GM12878 (cell line): ENCODE measurements around the gene EMILIN3. TPM values are rescaled to one million over a fixed set of nuclear protein-coding genes. Genes with fewer than 3 reads are reported as not detected.

Experiments used
- ATAC-seq: fragments of 200-7000 bp; cut with Tn5 transposase; 3 replicates; pipeline ENCODE4 v1.9.1; 2020; ENCODE audit warnings: mild to moderate bottlenecking, moderate library complexity
- BruUV-seq: library from RNA; stranded (reverse); fragments of 400-500 nt; replicated peaks from 2 replicates; lab custom pipeline; 2021; lab: Mats Ljungman, UMichigan
- CTCF ChIA-PET: fragments of 300-600 bp; sonication (Branson Sonifier 250); formaldehyde crosslinking; extraction: SDS; loops from one replicate; lab custom pipeline; 2021; ENCODE audit warnings: inconsistent platforms; lab: Yijun Ruan, JAX
- POLR2A ChIA-PET: fragments of 350-600 bp; formaldehyde crosslinking; extraction: SDS; loops from one replicate; lab custom pipeline; 2021; ENCODE audit warnings: inconsistent platforms; lab: Charles Lee
- RAD21 ChIA-PET: fragments of 300-600 bp; sonication (Branson Sonifier 250); formaldehyde crosslinking; loops from one replicate; lab custom pipeline; 2023; ENCODE audit warnings: antibody characterized with exemption; ENCODE audit not compliant: unreplicated experiment; lab: Charles Lee
- SMC1A ChIA-PET: fragments of 300-600 bp; sonication (Branson Sonifier 250); formaldehyde crosslinking; loops from one replicate; lab custom pipeline; 2023; ENCODE audit not compliant: unreplicated experiment, uncharacterized antibody; lab: Charles Lee
- DNase-seq: peaks from one replicate; pipeline ENCODE4 v3.0.0-alpha.2; 2011; ENCODE audit warnings: low read depth, low spot score
- FAIRE-seq: peaks from 3 replicates; lab custom pipeline; 2011; peaks lifted over from hg19 to GRCh38; lab: Jason Lieb, UNC
- H2AFZ ChIP-seq: 2 replicates; pipeline ENCODE4 v1.6.0; 2011; ENCODE audit warnings: low read depth, low read length, control low read depth; ENCODE audit not compliant: control insufficient read depth
- H3K27ac ChIP-seq: 2 replicates; pipeline ENCODE4 v1.5.1; 2011; ENCODE audit warnings: control low read depth; ENCODE audit not compliant: control insufficient read depth, insufficient read depth
- H3K27me3 ChIP-seq, 2 experiments: replicated peaks in 1 of 2; 2 replicates each; pipeline versions ENCODE4 v1.6.0 to v1.6.1; 2011; ENCODE audit warnings: low read length in 1 of 2; ENCODE audit not compliant: control insufficient read depth in 2 of 2, insufficient read depth in 2 of 2
- H3K36me3 ChIP-seq, 2 experiments: 2 replicates each; pipeline ENCODE4 v1.5.1; 2011; ENCODE audit warnings: low read length in 1 of 2; ENCODE audit not compliant: control insufficient read depth in 2 of 2, insufficient read depth in 2 of 2
- H3K4me1 ChIP-seq: 2 replicates; pipeline ENCODE4 v1.6.1; 2011; ENCODE audit warnings: mild to moderate bottlenecking, low read length, moderate library complexity, mixed read lengths; ENCODE audit not compliant: control insufficient read depth, insufficient read depth
- H3K4me2 ChIP-seq: 2 replicates; pipeline ENCODE4 v1.6.0; 2011; ENCODE audit warnings: control low read depth; ENCODE audit not compliant: control insufficient read depth, insufficient read depth
- H3K4me3 ChIP-seq: fragments of 200-600 bp; sonication (generic); 2 replicates; pipeline ENCODE4 v1.5.1; 2016
- H3K79me2 ChIP-seq: 2 replicates; pipeline ENCODE4 v1.6.0; 2011; ENCODE audit warnings: low read length; ENCODE audit not compliant: control insufficient read depth, insufficient read depth
- H3K9ac ChIP-seq: 2 replicates; pipeline ENCODE4 v1.8.0; 2011; ENCODE audit warnings: low read length, control low read depth, mixed read lengths; ENCODE audit not compliant: control insufficient read depth, insufficient read depth
- H3K9me3 ChIP-seq: replicated peaks from 3 replicates; pipeline ENCODE4 v1.5.1; 2011; ENCODE audit warnings: mild to moderate bottlenecking, low read length; ENCODE audit not compliant: control insufficient read depth, insufficient read depth
- H4K20me1 ChIP-seq: 2 replicates; pipeline ENCODE4 v1.6.0; 2011; ENCODE audit not compliant: control insufficient read depth, insufficient read depth
- BCLAF1 ChIP-seq: fragments of 450-650 bp; IDR thresholded peaks from 2 replicates; pipeline ENCODE4 v1.6.1; 2017; ENCODE audit warnings: antibody characterized with exemption, mild to moderate bottlenecking, moderate library complexity
- CHD4 ChIP-seq: fragments of 200-600 bp; sonication (generic); IDR thresholded peaks from 2 replicates; pipeline ENCODE4 v1.6.1; 2016; ENCODE audit warnings: mild to moderate bottlenecking
- E2F4 ChIP-seq: IDR thresholded peaks from 2 replicates; pipeline ENCODE4 v1.6.1; 2012; ENCODE audit warnings: low read depth, low read length, improper control_type of control experiment
- IRF3 ChIP-seq: fragments of 450-650 bp; IDR thresholded peaks from 2 replicates; pipeline ENCODE4 v1.6.1; 2014; ENCODE audit warnings: mild to moderate bottlenecking
- POLR2AphosphoS5 ChIP-seq: IDR thresholded peaks from 2 replicates; pipeline ENCODE4 v1.6.1; 2011; ENCODE audit warnings: mild to moderate bottlenecking, low read length, inconsistent platforms
- REST ChIP-seq: IDR thresholded peaks from 2 replicates; pipeline ENCODE4 v1.6.1; 2012; ENCODE audit warnings: mild to moderate bottlenecking, low read depth, low read length
- SIX5 ChIP-seq: IDR thresholded peaks from 2 replicates; pipeline ENCODE4 v1.6.1; 2011; ENCODE audit warnings: mild to moderate bottlenecking, low read depth, low read length, moderate library complexity; ENCODE audit not compliant: severe bottlenecking
- ZBTB33 ChIP-seq: fragments of 450-650 bp; IDR thresholded peaks from 2 replicates; pipeline ENCODE4 v1.6.1; 2017; ENCODE audit warnings: mild to moderate bottlenecking
- ZNF217 ChIP-seq: fragments of 450-650 bp; IDR thresholded peaks from 2 replicates; pipeline ENCODE4 v1.6.1; 2017; ENCODE audit warnings: antibody characterized with exemption, mild to moderate bottlenecking
- WGBS: methylation state at CpG from one replicate; pipeline ENCODE4 v1.1.6; 2016; ENCODE audit warnings: low lambda C conversion rate; ENCODE audit not compliant: insufficient replicate concordance, insufficient coverage; ENCODE audit errors: missing lambda C conversion rate; 5-methylcytosine and 5-hydroxymethylcytosine counted together
- in situ Hi-C: fragments of 300-500 bp; cut with MboI; formaldehyde crosslinking; loops from 9 replicates; pipeline ENCODE4 v1.14.3; 2018; ENCODE audit warnings: mixed read lengths
- intact Hi-C: fragments of 100-400 bp; cut with micrococcal nuclease; formaldehyde crosslinking; loops from one replicate; pipeline ENCODE4 v1.14.2; 2022; ENCODE audit not compliant: unreplicated experiment
- polyA plus RNA-seq, 11 experiments: library from polyadenylated mRNA; depleted of rRNA in 4 of 11; unstranded in 6 of 11; stranded (reverse) in 5 of 11; fragments of >200 nt; fragmentation: Nextera tagmentation in 4 of 11; fragmentation: Illumina TruSeq in 1 of 11; extraction: Ambion mirVana in 4 of 11; extraction: Trizol in 1 of 11; gene quantifications; 1 replicate in 1 of 11; 2 replicates in 10 of 11; pipeline versions ENCODE4 v1.2.1 to v1.2.3, GENCODE V29; 2011 to 2016; ENCODE audit warnings: inconsistent platforms in 2 of 11, missing spikeins in 2 of 11, low read depth in 1 of 11
- total RNA-seq, 4 experiments: library from RNA; depleted of rRNA in 3 of 4; stranded (reverse); fragments of >200 nt in 3 of 4; fragmentation: Illumina TruSeq in 1 of 4; extraction: Trizol in 1 of 4; gene quantifications; 2 replicates each; pipeline versions ENCODE4 v1.2.1 to v1.2.3, GENCODE V29; 2013 to 2021

The EMILIN3 gene
- total and polyA plus RNA-seq, 10 of the 15 experiments (the other 5 are each of a cell fraction or from before 2014, with no cell fraction given) = not detected

GRCh38 chr20:41347523-41348429, 18.8 kb downstream of the EMILIN3 start:
- CTCF ChIA-PET = interaction anchor here (0.6 to 2.1 kb wide), 4 partner anchors 10 to 379 kb away, joined by 3 to 5 read pairs (median 4); no protein-coding TSS in a partner anchor
- Histone ChIP-seq H3K4me1 (no peaks in the 10 kb centered on the region), H3K27me3 (no peaks in the 10 kb centered on the region), H3K4me2 (no peak overlapping the region), H3K36me3 (no peaks in the 10 kb centered on the region), H3K4me3 (no peak overlapping the region), H3K79me2 (no peaks in the 10 kb centered on the region), H3K9ac (no peak overlapping the region), H3K27ac (no peak overlapping the region), H2AFZ (no peak overlapping the region), H3K9me3 (no peaks in the 10 kb centered on the region), H4K20me1 (no peaks in the 10 kb centered on the region)
- no peak for FAIRE-seq
- no TSS peak for BruUV-seq
- RAD21 ChIA-PET = interaction anchor here (0.8 kb wide), 1 partner anchor 151 kb away, joined by 3 read pairs; no protein-coding TSS in a partner anchor
- DNase-seq = no peak
- POLR2A ChIA-PET = no interaction called here
- intact Hi-C loops = no loop called here
- WGBS = 52% methylated on average over 13 of the region's 13 CpGs
- SMC1A ChIA-PET = interaction anchor here (1.2 kb wide), 2 partner anchors 97 to 116 kb away, joined by 3 to 4 read pairs; no protein-coding TSS in a partner anchor
- no peak for ATAC-seq
- in situ Hi-C loops = no loop called here
- TF ChIP-seq CHD4 (no peak), POLR2AphosphoS5 (no peak), E2F4 (no peak), REST (no peak), IRF3 (no peak), BCLAF1 (no peak), ZBTB33 (no peak), SIX5 (no peak), ZNF217 (no peak)
